GM23338 (cell line): Measurements from ENCODE around the gene FARP1. TPM values are rescaled to one million over a fixed set of nuclear protein-coding genes. Genes with fewer than 3 reads are reported as not detected.

ENCODE experiments used
- ATAC-seq: fragments of 200-7000 bp; cut with Tn5 transposase; 3 replicates; pipeline ENCODE4 v1.9.1; 2020
- DNase-seq: peaks from one replicate; pipeline ENCODE4 v3.0.0-alpha.2; 2015; ENCODE audit warnings: low spot score
- H2AFZ ChIP-seq: fragments of 200-600 bp; sonication (generic); 2 replicates; pipeline ENCODE4 v1.8.0; 2016; ENCODE audit warnings: antibody characterized with exemption, mild to moderate bottlenecking, moderate library complexity
- H3F3A ChIP-seq: fragments of 200-600 bp; sonication (generic); replicated peaks from 2 replicates; pipeline ENCODE4 v1.8.0; 2017; ENCODE audit warnings: antibody characterized with exemption, mixed run types, low read depth
- H3K27ac ChIP-seq: fragments of 200-600 bp; sonication (generic); 2 replicates; pipeline ENCODE4 v1.6.1; 2016; ENCODE audit warnings: low read depth
- H3K27me3 ChIP-seq: fragments of 200-600 bp; sonication (generic); 2 replicates; pipeline ENCODE4 v1.8.0; 2016; ENCODE audit warnings: mild to moderate bottlenecking, mixed run types, moderate library complexity; ENCODE audit not compliant: insufficient read depth
- H3K36me3 ChIP-seq: fragments of 200-600 bp; sonication (generic); 2 replicates; pipeline ENCODE4 v1.8.0; 2016; ENCODE audit warnings: mild to moderate bottlenecking; ENCODE audit not compliant: insufficient read depth
- H3K4me1 ChIP-seq: fragments of 200-600 bp; sonication (generic); 2 replicates; pipeline ENCODE4 v1.8.0; 2016; ENCODE audit warnings: mild to moderate bottlenecking, moderate library complexity; ENCODE audit not compliant: insufficient read depth
- H3K4me2 ChIP-seq: fragments of 200-600 bp; sonication (generic); 2 replicates; pipeline ENCODE4 v1.7.1; 2017; ENCODE audit warnings: mixed run types
- H3K4me3 ChIP-seq: fragments of 200-600 bp; sonication (generic); 2 replicates; pipeline ENCODE4 v1.6.1; 2016; ENCODE audit warnings: mixed run types
- H3K79me2 ChIP-seq: fragments of 200-600 bp; sonication (generic); replicated peaks from 2 replicates; pipeline ENCODE4 v1.8.0; 2017; ENCODE audit warnings: mild to moderate bottlenecking; ENCODE audit not compliant: insufficient read depth
- H3K9me2 ChIP-seq: fragments of 200-600 bp; sonication (generic); 2 replicates; pipeline ENCODE4 v1.8.0; 2017; ENCODE audit not compliant: insufficient read depth
- H4K20me1 ChIP-seq: fragments of 200-600 bp; sonication (generic); replicated peaks from 2 replicates; pipeline ENCODE4 v1.8.0; 2017; ENCODE audit warnings: mild to moderate bottlenecking; ENCODE audit not compliant: insufficient read depth
- H3K27ac Mint-ChIP-seq: 2 replicates; pipeline ENCODE4 v1.8.0; 2020; ENCODE audit warnings: inconsistent platforms, mild to moderate bottlenecking, moderate library complexity, mixed read lengths
- H3K27me3 Mint-ChIP-seq: 3 replicates; pipeline ENCODE4 v1.8.0; 2022; ENCODE audit warnings: low read depth, mild to moderate bottlenecking, moderate library complexity, mixed read lengths, inconsistent platforms; ENCODE audit not compliant: insufficient read depth, poor library complexity
- H3K36me3 Mint-ChIP-seq: 3 replicates; pipeline ENCODE4 v1.8.0; 2021; ENCODE audit warnings: low read depth, mild to moderate bottlenecking, inconsistent platforms, moderate library complexity, mixed read lengths
- H3K4me1 Mint-ChIP-seq: 3 replicates; pipeline ENCODE4 v1.8.0; 2020; ENCODE audit warnings: mild to moderate bottlenecking, inconsistent platforms, mixed read lengths
- H3K4me3 Mint-ChIP-seq: 3 replicates; pipeline ENCODE4 v1.8.0; 2021; ENCODE audit warnings: moderate library complexity, mild to moderate bottlenecking, inconsistent platforms, mixed read lengths
- H3K9me3 Mint-ChIP-seq: 3 replicates; pipeline ENCODE4 v1.8.0; 2020; ENCODE audit warnings: moderate library complexity, mild to moderate bottlenecking, inconsistent platforms, mixed read lengths
- CREB1 ChIP-seq: fragments of 250-450 bp; sonication (Bioruptor Pico); IDR thresholded peaks from 2 replicates; pipeline ENCODE4 v1.5.0; 2020; ENCODE audit warnings: low read depth, mild to moderate bottlenecking, moderate library complexity
- CTCF ChIP-seq, 2 experiments: fragments of 200-600 bp in 1 of 2; sonication (generic) in 1 of 2; conservative IDR thresholded peaks; 2 replicates each; pipeline versions ENCODE4 v1.5.1 to v1.6.1; 2016 to 2017; ENCODE audit warnings: antibody characterized with exemption in 2 of 2, low read depth in 2 of 2, mild to moderate bottlenecking in 2 of 2, moderate library complexity in 1 of 2
- ETS1 ChIP-seq: IDR thresholded peaks from 2 replicates; pipeline ENCODE4 v1.6.1; 2016; ENCODE audit warnings: antibody characterized with exemption
- EZH2 ChIP-seq: fragments of 200-600 bp; sonication (generic); IDR thresholded peaks from one replicate; pipeline ENCODE4 v1.8.0; 2017; ENCODE audit warnings: antibody characterized with exemption, mild to moderate bottlenecking, low read depth; ENCODE audit not compliant: unreplicated experiment
- EZH2phosphoT487 ChIP-seq: fragments of 200-600 bp; sonication (generic); IDR thresholded peaks from one replicate; pipeline ENCODE4 v1.8.1; 2018; ENCODE audit warnings: antibody characterized with exemption; ENCODE audit not compliant: unreplicated experiment
- JUNB ChIP-seq: IDR thresholded peaks from one replicate; pipeline ENCODE4 v1.6.1; 2016; ENCODE audit warnings: antibody characterized with exemption; ENCODE audit not compliant: unreplicated experiment
- POLR2AphosphoS5 ChIP-seq: IDR thresholded peaks from 2 replicates; pipeline ENCODE4 v1.6.1; 2016; ENCODE audit warnings: antibody characterized with exemption, low read depth
- REST ChIP-seq: IDR thresholded peaks from one replicate; pipeline ENCODE4 v1.6.1; 2018; ENCODE audit warnings: antibody characterized with exemption; ENCODE audit not compliant: unreplicated experiment
- STAT1 ChIP-seq: IDR thresholded peaks from one replicate; pipeline ENCODE4 v1.6.1; 2016; ENCODE audit warnings: antibody characterized with exemption; ENCODE audit not compliant: unreplicated experiment
- ZNF114 ChIP-seq: fragments of 250-450 bp; sonication (Bioruptor Pico); IDR thresholded peaks from 2 replicates; pipeline ENCODE4 v1.5.0; 2020; ENCODE audit warnings: mild to moderate bottlenecking, moderate library complexity
- ZNF331 ChIP-seq: fragments of 250-450 bp; sonication (Bioruptor Pico); IDR thresholded peaks from 2 replicates; pipeline ENCODE4 v1.5.0; 2020; ENCODE audit warnings: low read depth, mild to moderate bottlenecking, moderate library complexity
- ZNF462 ChIP-seq: fragments of 250-450 bp; sonication (Bioruptor Pico); IDR thresholded peaks from 2 replicates; pipeline ENCODE4 v1.5.0; 2020; ENCODE audit warnings: mild to moderate bottlenecking, moderate library complexity
- polyA plus RNA-seq: library from polyadenylated mRNA; unstranded; fragments of >200 nt; fragmentation: Nextera tagmentation; extraction: Ambion mirVana; gene quantifications from 2 replicates; pipeline ENCODE4 v1.2.1, GENCODE V29; 2016
- total RNA-seq: library from RNA; depleted of rRNA; stranded (reverse); fragments of >200 nt; shearing (Covaris generic); gene quantifications from 2 replicates; pipeline ENCODE4 v1.2.3, GENCODE V29; 2014

FARP1 gene
- total and polyA plus RNA-seq, 2 experiments from 2014 or later, result 53.6 to 82.5 TPM

GRCh38 chr13:98474761-98475160, 331.9 kb downstream of the FARP1 start (continued):
- TF ChIP-seq CTCF (conservative IDR thresholded peaks at IDR 0.05; ENCODE audit: low read depth in 2 of 2), result no peak
- TF ChIP-seq STAT1, result no peak
- TF ChIP-seq CREB1 (CRISPR knock-in tag), result no peak
- TF ChIP-seq POLR2AphosphoS5, result no peak
- no peak for TF ChIP-seq EZH2phosphoT487
- no peak for TF ChIP-seq EZH2
- TF ChIP-seq ZNF331 (CRISPR knock-in tag), result no peak

- peaks cover 50% of the 10 kb centered on the region for H3K4me1 ChIP-seq
- Mint-ChIP-seq H3K36me3 (peaks cover 42% of the 10 kb centered on the region), H3K27ac (no peak overlapping the region), H3K27me3 (peaks cover 2% of the 10 kb centered on the region), H3K4me1 (peaks cover 58% of the 10 kb centered on the region), H3K4me3 (peak overlapping the region; percentile 39; the same call in 2 of the 3 replicates), H3K9me3 (no peaks in the 10 kb centered on the region)
- H3K36me3 ChIP-seq, result no peaks in the 10 kb centered on the region; the same call in 1 of the 2 replicates
- no peak overlapping the region for H3K4me3 ChIP-seq
- no peaks in the 10 kb centered on the region for H3K9me2 ChIP-seq
- H3K79me2 ChIP-seq, result peaks cover 77% of the 10 kb centered on the region
- peak; percentile 80 for DNase-seq
- H3K27ac ChIP-seq, result no peak overlapping the region
- peak overlapping the region; percentile 24; the same call in 1 of the 2 replicates for H3K4me2 ChIP-seq
- no peaks in the 10 kb centered on the region for H3K27me3 ChIP-seq
- H3F3A ChIP-seq, result peaks cover 8% of the 10 kb centered on the region
- peak; percentile 86 for ATAC-seq
- peaks cover 25% of the 10 kb centered on the region for H4K20me1 ChIP-seq
- no peak overlapping the region for H2AFZ ChIP-seq
- no peak for TF ChIP-seq EZH2
- TF ChIP-seq ETS1, result no peak
- no peak for TF ChIP-seq ZNF462 (CRISPR knock-in tag)
- no peak for TF ChIP-seq ZNF114 (CRISPR knock-in tag)
- TF ChIP-seq EZH2phosphoT487, result no peak
- TF ChIP-seq REST, result no peak
- TF ChIP-seq ZNF331 (CRISPR knock-in tag), result no peak
- no peak for TF ChIP-seq CREB1 (CRISPR knock-in tag)
- TF ChIP-seq STAT1, result no peak
- no peak for TF ChIP-seq JUNB
These were observed 332.6 kb downstream of the FARP1 start for GRCh38 chr13:98475522-98475921.
